Measurements from ENCODE around the gene SLC31A2. TPM values are rescaled to one million over a fixed set of nuclear protein-coding genes. Genes with fewer than 3 reads are reported as not detected.

The SLC31A2 gene
- total RNA-seq, 2 donors from 2014 or later = 8.8 to 34.3 TPM

GRCh38 chr9:113185271-113185670 is 34.5 kb downstream of the SLC31A2 start:
- intact Hi-C loops (cut with DNase I) = no loop called here

GRCh38 chr9:113186137-113186755 is 35.4 kb downstream of the SLC31A2 start:
- H3K27ac ChIP-seq = no peak overlapping the region
- no peaks in the 10 kb centered on the region for H3K27me3 ChIP-seq (replicated peaks; ENCODE audit: insufficient read depth)
- TF ChIP-seq POLR2A (IDR thresholded peaks at IDR 0.05) (no peak), POLR2AphosphoS5 (IDR thresholded peaks at IDR 0.05) (no peak), CTCF (IDR thresholded peaks at IDR 0.05) (no peak)
- WGBS = 93% methylated on average over 7 of the region's 7 CpGs
- no peak for DNase-seq (ENCODE audit: low spot score)
- H3K36me3 ChIP-seq = peaks cover 8 to 13% of the 10 kb centered on the region in 2 donors
- H3K4me1 ChIP-seq (replicated peaks) = no peaks in the 10 kb centered on the region
- intact Hi-C loops (cut with DNase I) = no loop called here
- H3K4me3 ChIP-seq = no peak overlapping the region
- H3K9me3 ChIP-seq = no peaks in the 10 kb centered on the region

More at GRCh38 chr9:113185271-113185670, 34.5 kb downstream of the SLC31A2 start:
- DNase-seq (ENCODE audit: low spot score) = no peak
- Histone ChIP-seq H3K27ac (no peak overlapping the region), H3K9me3 (no peaks in the 10 kb centered on the region), H3K4me1 (replicated peaks) (no peaks in the 10 kb centered on the region), H3K27me3 (replicated peaks; ENCODE audit: insufficient read depth) (no peaks in the 10 kb centered on the region), H3K4me3 (no peak overlapping the region), H3K36me3 (peaks cover 8 to 15% of the 10 kb centered on the region in 2 donors)
- TF ChIP-seq POLR2A (IDR thresholded peaks at IDR 0.05) = no peak
- WGBS = 96% methylated on average over 4 of the region's 4 CpGs

GRCh38 chr9:113187929-113188595 is 37.3 kb downstream of the SLC31A2 start:
- no peak for DNase-seq (ENCODE audit: low spot score)
- Histone ChIP-seq H3K4me3 (no peak overlapping the region), H3K9me3 (no peaks in the 10 kb centered on the region), H3K36me3 (peaks cover 8 to 10% of the 10 kb centered on the region in 2 donors), H3K27me3 (replicated peaks; ENCODE audit: insufficient read depth) (no peaks in the 10 kb centered on the region), H3K27ac (no peak overlapping the region), H3K4me1 (replicated peaks) (no peaks in the 10 kb centered on the region)
- TF ChIP-seq CTCF (IDR thresholded peaks at IDR 0.05) (no peak), POLR2AphosphoS5 (IDR thresholded peaks at IDR 0.05) (no peak), POLR2A (IDR thresholded peaks at IDR 0.05) (no peak)
- intact Hi-C loops (cut with DNase I) = no loop called here
- 92% methylated on average over 9 of the region's 9 CpGs for WGBS

- H3K27me3 ChIP-seq (replicated peaks; ENCODE audit: insufficient read depth) = no peaks in the 10 kb centered on the region
- intact Hi-C loops (cut with DNase I) = no loop called here
- H3K4me1 ChIP-seq (replicated peaks) = no peaks in the 10 kb centered on the region
- 82% methylated on average over 2 of the region's 2 CpGs for WGBS
- H3K36me3 ChIP-seq = peaks cover 0 to under 1% of the 10 kb centered on the region in 2 donors
- no peak overlapping the region for H3K27ac ChIP-seq
- no peak overlapping the region for H3K4me3 ChIP-seq
- no peak for DNase-seq (ENCODE audit: low spot score)
- TF ChIP-seq POLR2A (IDR thresholded peaks at IDR 0.05) (no peak), POLR2AphosphoS5 (IDR thresholded peaks at IDR 0.05) (no peak), CTCF (IDR thresholded peaks at IDR 0.05) (no peak)
- no peaks in the 10 kb centered on the region for H3K9me3 ChIP-seq
Measured at GRCh38 chr9:113192455-113192854, 41.6 kb downstream of the SLC31A2 start.

GRCh38 chr9:113199683-113200329 is 49.0 kb downstream of the SLC31A2 start:
- 86% methylated on average over 4 of the region's 4 CpGs for WGBS
- no peak for DNase-seq (ENCODE audit: low spot score)
- TF ChIP-seq POLR2AphosphoS5 (IDR thresholded peaks at IDR 0.05) (no peak), POLR2A (IDR thresholded peaks at IDR 0.05) (no peak), CTCF (IDR thresholded peaks at IDR 0.05) (no peak)
- Histone ChIP-seq H3K4me3 (no peak overlapping the region), H3K36me3 (peaks cover 2 to 9% of the 10 kb centered on the region in 2 donors), H3K27ac (no peak overlapping the region), H3K9me3 (no peaks in the 10 kb centered on the region), H3K27me3 (replicated peaks; ENCODE audit: insufficient read depth) (no peaks in the 10 kb centered on the region), H3K4me1 (replicated peaks) (no peaks in the 10 kb centered on the region)
- intact Hi-C loops (cut with DNase I) = no loop called here

Measured in prostate gland (tissue), 2 donors.